NB4 (cell line): ENCODE results near the gene SNX9.
A peak's percentile ranks its signal among the peaks of the same experiment; 100 is the strongest.

ENCODE experiments used
- DNase-seq: peaks from one replicate; pipeline ENCODE4 v3.0.0; 2010; ENCODE audit warnings: low read depth
- H3K4me3 ChIP-seq: one replicate; pipeline ENCODE4 v1.5.1; 2011; ENCODE audit warnings: mild to moderate bottlenecking, low read depth, low read length, moderate library complexity
- MYC ChIP-seq: IDR thresholded peaks from 2 replicates; pipeline ENCODE4 v1.6.1; 2011; ENCODE audit warnings: low read depth, low read length
- POLR2A ChIP-seq: IDR thresholded peaks from 2 replicates; pipeline ENCODE4 v1.6.1; 2011; ENCODE audit warnings: mild to moderate bottlenecking; ENCODE audit not compliant: insufficient read length; ENCODE audit errors: extremely low read depth
- TF ChIP-seq, protein P1 (sequence below): IDR thresholded peaks from one replicate; pipeline ENCODE4 v1.5.1; 2012; ENCODE audit warnings: low read depth, low read length
- TF ChIP-seq, protein P2 (sequence below): IDR thresholded peaks from 2 replicates; pipeline ENCODE4 v1.6.1; 2011; ENCODE audit warnings: low read depth, low read length

SNX9 gene

DNA sequence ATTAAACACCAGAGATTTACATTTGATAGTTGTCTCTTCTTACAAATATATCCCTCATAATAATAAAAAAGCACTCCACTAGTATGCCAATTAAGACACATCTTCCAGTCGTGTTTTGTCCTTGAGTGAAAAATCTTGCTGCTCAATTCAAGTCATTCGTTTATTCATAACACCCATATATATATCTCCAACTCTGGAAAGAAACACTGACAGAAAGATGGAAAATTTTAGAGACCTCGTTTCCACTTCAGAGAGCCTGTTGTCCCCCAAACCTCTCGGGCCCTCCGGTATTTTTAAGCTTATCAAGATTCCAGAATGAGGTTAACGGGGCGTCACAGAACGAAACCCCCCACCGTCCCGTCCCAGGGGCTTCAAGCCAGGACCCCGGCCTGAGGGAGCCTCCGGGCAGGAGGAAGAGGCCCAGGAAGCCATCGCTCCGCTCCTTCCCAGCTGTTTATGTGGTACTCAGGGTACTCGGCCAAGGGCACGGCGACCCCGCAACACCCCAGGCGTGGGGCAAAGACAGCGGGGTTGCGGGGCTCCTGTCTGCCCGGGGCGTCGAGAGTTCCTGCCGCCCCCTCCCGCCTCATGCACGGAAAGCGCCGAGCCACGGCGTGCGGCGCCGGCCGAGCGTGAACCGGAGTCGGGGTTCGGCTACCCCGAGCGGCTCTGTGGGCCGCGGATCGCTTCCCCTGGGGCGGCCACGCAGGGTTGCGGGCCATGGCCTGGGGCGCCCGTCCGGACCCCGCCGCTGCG is 623 bp upstream of the SNX9 start:
- TF ChIP-seq MYC (no peak), POLR2A (no peak)
- TF ChIP-seq, protein P1, sequence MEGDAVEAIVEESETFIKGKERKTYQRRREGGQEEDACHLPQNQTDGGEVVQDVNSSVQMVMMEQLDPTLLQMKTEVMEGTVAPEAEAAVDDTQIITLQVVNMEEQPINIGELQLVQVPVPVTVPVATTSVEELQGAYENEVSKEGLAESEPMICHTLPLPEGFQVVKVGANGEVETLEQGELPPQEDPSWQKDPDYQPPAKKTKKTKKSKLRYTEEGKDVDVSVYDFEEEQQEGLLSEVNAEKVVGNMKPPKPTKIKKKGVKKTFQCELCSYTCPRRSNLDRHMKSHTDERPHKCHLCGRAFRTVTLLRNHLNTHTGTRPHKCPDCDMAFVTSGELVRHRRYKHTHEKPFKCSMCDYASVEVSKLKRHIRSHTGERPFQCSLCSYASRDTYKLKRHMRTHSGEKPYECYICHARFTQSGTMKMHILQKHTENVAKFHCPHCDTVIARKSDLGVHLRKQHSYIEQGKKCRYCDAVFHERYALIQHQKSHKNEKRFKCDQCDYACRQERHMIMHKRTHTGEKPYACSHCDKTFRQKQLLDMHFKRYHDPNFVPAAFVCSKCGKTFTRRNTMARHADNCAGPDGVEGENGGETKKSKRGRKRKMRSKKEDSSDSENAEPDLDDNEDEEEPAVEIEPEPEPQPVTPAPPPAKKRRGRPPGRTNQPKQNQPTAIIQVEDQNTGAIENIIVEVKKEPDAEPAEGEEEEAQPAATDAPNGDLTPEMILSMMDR = no peak
- TF ChIP-seq, protein P2, sequence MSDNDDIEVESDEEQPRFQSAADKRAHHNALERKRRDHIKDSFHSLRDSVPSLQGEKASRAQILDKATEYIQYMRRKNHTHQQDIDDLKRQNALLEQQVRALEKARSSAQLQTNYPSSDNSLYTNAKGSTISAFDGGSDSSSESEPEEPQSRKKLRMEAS = no peak
- DNase-seq = peak; percentile 20
- no peak overlapping the region for H3K4me3 ChIP-seq

GRCh38 chr6:157823528-157824370 is 703 bp downstream of the SNX9 start:
- TF ChIP-seq, protein P1 = no peak
- TF ChIP-seq POLR2A (no peak), MYC (no peak)
- TF ChIP-seq, protein P2 = no peak
- peak overlapping the region; percentile 71 for H3K4me3 ChIP-seq
- peak; percentile 69 for DNase-seq

DNA sequence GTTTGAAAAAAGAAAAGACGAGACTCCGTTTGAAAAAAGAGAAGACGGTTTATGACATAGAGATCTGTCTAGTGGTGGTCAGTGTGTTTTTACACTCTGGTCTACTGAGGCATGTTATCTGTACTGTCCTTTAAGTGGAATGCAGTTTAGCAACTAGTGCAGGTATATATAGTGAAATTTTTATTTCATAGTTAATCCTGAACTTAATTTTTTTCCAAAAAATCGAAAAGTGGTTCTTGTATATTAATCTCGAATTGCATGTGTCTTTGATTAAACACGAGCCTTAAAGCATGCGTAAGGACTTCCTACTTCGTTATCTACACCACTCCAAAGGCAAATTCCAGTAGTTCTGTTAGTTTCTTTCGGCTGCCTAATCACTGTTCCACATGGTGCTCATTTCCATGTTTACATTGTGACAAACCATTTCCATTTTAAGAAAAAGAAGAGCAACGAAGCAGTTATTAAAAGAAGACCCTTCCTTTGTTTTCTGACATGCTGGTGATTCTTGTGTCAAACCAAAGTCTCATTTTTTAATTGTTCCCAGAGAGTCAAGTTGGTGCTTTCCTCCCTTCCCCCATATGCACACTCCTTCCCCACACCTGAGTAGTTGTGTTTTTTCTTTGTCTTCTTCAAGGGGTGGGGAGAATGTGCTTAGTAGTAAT is 2.3 kb downstream of the SNX9 start:
- TF ChIP-seq, protein P1 = no peak
- TF ChIP-seq MYC (no peak), POLR2A (no peak)
- TF ChIP-seq, protein P2 = no peak
- no peak overlapping the region for H3K4me3 ChIP-seq
- DNase-seq = no peak

DNA sequence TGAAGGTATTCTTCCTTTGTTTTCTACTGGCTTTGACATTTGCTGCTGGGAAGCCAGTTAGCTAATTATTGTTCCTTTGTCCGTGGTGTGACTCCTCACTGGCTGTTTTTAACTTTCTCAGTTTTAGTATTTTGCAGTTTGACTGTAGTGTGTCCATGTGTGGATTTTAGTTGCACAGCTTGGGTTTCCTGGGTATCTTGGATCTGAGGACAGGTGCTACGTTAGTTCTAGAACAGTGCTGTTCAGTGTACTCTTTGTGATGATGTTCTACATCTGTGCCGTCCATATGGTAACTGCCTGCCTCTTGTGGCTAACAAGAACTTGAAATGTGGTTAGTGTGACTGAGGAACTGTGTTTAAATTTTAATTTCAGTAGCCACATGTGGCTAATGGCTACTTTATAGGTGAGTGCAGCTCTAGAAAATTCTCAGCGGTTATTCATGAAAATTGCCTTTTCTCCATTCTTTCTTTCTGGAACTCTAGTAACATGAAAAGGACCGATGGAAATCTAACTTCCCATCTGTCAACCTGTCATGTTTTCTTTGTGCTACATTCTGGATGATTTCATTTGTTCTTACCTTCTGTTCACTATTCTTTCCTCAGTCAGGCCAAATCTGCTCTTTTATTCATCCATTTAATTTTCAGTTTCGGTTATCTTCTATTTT is 7.4 kb downstream of the SNX9 start:
- TF ChIP-seq, protein P2 = no peak
- TF ChIP-seq, protein P1 = no peak
- TF ChIP-seq MYC (no peak), POLR2A (no peak)
- H3K4me3 ChIP-seq = no peak overlapping the region
- no peak for DNase-seq

GRCh38 chr6:157831018-157831369 is 7.9 kb downstream of the SNX9 start:
- no peak overlapping the region for H3K4me3 ChIP-seq
- TF ChIP-seq MYC (no peak), POLR2A (no peak)
- TF ChIP-seq, protein P1 = no peak
- TF ChIP-seq, protein P2 = no peak
- no peak for DNase-seq
